Endothelial cell of umbilical vein (primary cell): ENCODE data around the gene STIM1.
A peak's percentile ranks its signal among the peaks of the same experiment; 100 is the strongest.

ENCODE experiments used
- CTCF ChIP-seq, 2 donors: IDR thresholded peaks; 1 replicate in 1 of 2; 2 replicates in 1 of 2; pipeline ENCODE4 v1.5.1; 2011; ENCODE audit warnings: low read length in 2 of 2, mild to moderate bottlenecking in 2 of 2, moderate library complexity in 2 of 2, control low read depth in 1 of 2, inconsistent platforms in 1 of 2, low read depth in 1 of 2; ENCODE audit not compliant: insufficient read depth in 1 of 2; ENCODE audit errors: extremely low read depth in 1 of 2
- EZH2 ChIP-seq: IDR thresholded peaks from 2 replicates; pipeline ENCODE4 v1.6.1; 2012; ENCODE audit warnings: borderline replicate concordance, low read depth, mild to moderate bottlenecking, moderate library complexity, low read length, inconsistent platforms; ENCODE audit not compliant: severe bottlenecking
- FOS ChIP-seq: IDR thresholded peaks from 2 replicates; pipeline ENCODE4 v1.6.1; 2011; ENCODE audit warnings: mild to moderate bottlenecking, low read length, moderate library complexity, borderline replicate concordance; ENCODE audit not compliant: insufficient read depth
- GATA2 ChIP-seq: IDR thresholded peaks from 2 replicates; pipeline ENCODE4 v1.7.0; 2011; ENCODE audit warnings: low read depth, mild to moderate bottlenecking, moderate library complexity, mixed read lengths, low read length; ENCODE audit not compliant: insufficient read length, insufficient read depth
- JUN ChIP-seq: IDR thresholded peaks from 2 replicates; pipeline ENCODE4 v1.6.1; 2011; ENCODE audit warnings: borderline replicate concordance, low read depth; ENCODE audit not compliant: insufficient read length, insufficient read depth
- MYC ChIP-seq: IDR thresholded peaks from one replicate; pipeline ENCODE4 v1.6.1; 2011; ENCODE audit warnings: mild to moderate bottlenecking, low read depth, low read length
- POLR2A ChIP-seq: IDR thresholded peaks from 2 replicates; pipeline ENCODE4 v1.6.1; 2012; ENCODE audit warnings: low read depth, mild to moderate bottlenecking, control low read depth, low read length
- POLR2AphosphoS5 ChIP-seq: IDR thresholded peaks from 2 replicates; pipeline ENCODE4 v1.6.1; 2012; ENCODE audit warnings: low read depth, mild to moderate bottlenecking, control low read depth, low read length, moderate library complexity; ENCODE audit not compliant: insufficient read depth

DNA sequence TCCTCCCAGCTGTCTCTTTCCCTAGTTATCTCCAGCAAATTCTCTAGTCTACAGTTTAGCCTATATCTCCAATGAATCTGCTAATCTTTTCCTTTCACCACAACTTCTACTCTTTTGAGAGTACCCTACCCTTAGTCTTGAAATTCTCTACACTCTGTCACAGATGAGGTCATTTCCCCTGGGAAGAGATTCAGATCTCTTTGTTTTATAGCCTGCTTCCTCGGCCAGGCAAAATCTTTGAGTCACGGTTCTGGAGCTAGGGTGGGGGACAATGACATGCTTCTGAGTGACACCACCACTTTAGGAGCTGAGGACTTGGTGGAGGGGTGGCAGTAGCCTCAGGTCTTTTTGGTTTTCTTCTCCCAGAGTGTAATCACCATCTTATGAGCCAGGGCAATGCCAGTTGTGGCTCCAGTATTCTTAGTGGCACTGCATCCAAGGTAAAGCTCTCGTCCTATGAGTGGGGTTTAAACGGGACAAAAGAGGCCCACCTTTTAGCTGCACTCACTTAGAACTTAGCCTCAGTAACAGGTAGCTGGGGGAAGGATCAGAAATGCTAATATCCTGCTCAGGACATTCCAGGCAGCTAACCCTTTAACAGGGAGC lies 140.6 kb downstream of the STIM1 start:
- TF ChIP-seq POLR2AphosphoS5 (no peak), CTCF (IDR thresholded peaks at IDR 0.05; ENCODE audit: extremely low read depth in 1 of 2, insufficient read depth in 1 of 2, low read depth in 1 of 2, low read length in 2 of 2) (no peak), FOS (peak; percentile 83), JUN (peak; percentile 88), MYC (no peak), GATA2 (peak; percentile 96), EZH2 (no peak), POLR2A (no peak)
